ENCODE measurements around the gene PSMD13. TPM values are rescaled to one million over a fixed set of nuclear protein-coding genes. Genes with fewer than 3 reads are reported as not detected.

Gene PSMD13
- total and polyA plus RNA-seq, 2 experiments from 2014 or later: 98.4 to 175 TPM

- Histone ChIP-seq H3K9me3 (ENCODE audit: low read depth) (no peaks in the 10 kb centered on the region), H3K4me3 (no peak overlapping the region), H3K27me3 (no peaks in the 10 kb centered on the region), H3K4me1 (ENCODE audit: low read depth) (no peaks in the 10 kb centered on the region), H3K36me3 (peaks cover under 1% of the 10 kb centered on the region), H3K27ac (no peak overlapping the region)
- TF ChIP-seq CTCF (IDR thresholded peaks at IDR 0.05; ENCODE audit: low read depth, low read length): no peak
- DNase-seq (ENCODE audit: low read depth in 1 of 2, low spot score in 1 of 2): no peak
Measured at GRCh38 chr11:204587-205109, 32.1 kb upstream of the PSMD13 start.

GRCh38 chr11:205221-206001 lies 31.4 kb upstream of the PSMD13 start:
- Histone ChIP-seq H3K36me3 (peaks cover 8% of the 10 kb centered on the region), H3K27me3 (no peaks in the 10 kb centered on the region), H3K4me3 (no peak overlapping the region), H3K9me3 (ENCODE audit: low read depth) (no peaks in the 10 kb centered on the region), H3K4me1 (ENCODE audit: low read depth) (no peaks in the 10 kb centered on the region), H3K27ac (no peak overlapping the region)
- DNase-seq (ENCODE audit: low read depth in 1 of 2, low spot score in 1 of 2): no peak
- no peak for TF ChIP-seq CTCF (IDR thresholded peaks at IDR 0.05; ENCODE audit: low read depth, low read length)

- Histone ChIP-seq H3K4me1 (ENCODE audit: low read depth) (no peaks in the 10 kb centered on the region), H3K9me3 (ENCODE audit: low read depth) (no peaks in the 10 kb centered on the region), H3K36me3 (peaks cover 12% of the 10 kb centered on the region), H3K27ac (no peak overlapping the region), H3K27me3 (no peaks in the 10 kb centered on the region), H3K4me3 (peak overlapping the region; percentile 56)
- no peak for TF ChIP-seq CTCF (IDR thresholded peaks at IDR 0.05; ENCODE audit: low read depth, low read length)
- DNase-seq (ENCODE audit: low read depth in 1 of 2, low spot score in 1 of 2): no peak
Measured at GRCh38 chr11:206002-206384, 30.8 kb upstream of the PSMD13 start.

GRCh38 chr11:206526-207207 lies 30.1 kb upstream of the PSMD13 start:
- H3K4me3 ChIP-seq: peak overlapping the region; percentile 56
- peak in 1 of 2 donors; percentile 37 for DNase-seq (ENCODE audit: low read depth in 1 of 2, low spot score in 1 of 2)
- H3K4me1 ChIP-seq (ENCODE audit: low read depth): no peaks in the 10 kb centered on the region
- TF ChIP-seq CTCF (IDR thresholded peaks at IDR 0.05; ENCODE audit: low read depth, low read length): no peak
- H3K36me3 ChIP-seq: peaks cover 17% of the 10 kb centered on the region
- H3K27ac ChIP-seq: peak overlapping the region; percentile 96
- H3K9me3 ChIP-seq (ENCODE audit: low read depth): no peaks in the 10 kb centered on the region
- H3K27me3 ChIP-seq: no peaks in the 10 kb centered on the region

GRCh38 chr11:207208-207862 lies 29.4 kb upstream of the PSMD13 start, which contains the start of the genes BET1L and RIC8A:
Gene BET1L, minus strand, starts transcription at chr11:207399. Its CDS starts 78 bp downstream, at chr11:207321.
Gene RIC8A, plus strand, starts transcription at chr11:207708. Its CDS starts 1,147 bp downstream, at chr11:208855.
- DNase-seq (ENCODE audit: low read depth in 1 of 2, low spot score in 1 of 2): peak; percentile 97 to 98
- H3K36me3 ChIP-seq: peaks cover 22% of the 10 kb centered on the region
- no peaks in the 10 kb centered on the region for H3K9me3 ChIP-seq (ENCODE audit: low read depth)
- TF ChIP-seq CTCF (IDR thresholded peaks at IDR 0.05; ENCODE audit: low read depth, low read length): no peak
- no peaks in the 10 kb centered on the region for H3K27me3 ChIP-seq
- H3K4me3 ChIP-seq: peak within 1 kb of the TSS; percentile 56
- no peaks in the 10 kb centered on the region for H3K4me1 ChIP-seq (ENCODE audit: low read depth)
- peak within 1 kb of the TSS; percentile 96 for H3K27ac ChIP-seq

Data from cardiac muscle cell (in vitro differentiated cells and primary cell).